DMS114 treated with DMSO at 0.1 percent for 48 hours (cell line): Measurements from ENCODE around the gene C10orf143.

Source experiments
- DNase-seq: peaks from one replicate; lab custom pipeline; 2025; ENCODE audit not compliant: unreplicated experiment; lab: John Stamatoyannopoulos, UW

C10orf143 gene

DNA sequence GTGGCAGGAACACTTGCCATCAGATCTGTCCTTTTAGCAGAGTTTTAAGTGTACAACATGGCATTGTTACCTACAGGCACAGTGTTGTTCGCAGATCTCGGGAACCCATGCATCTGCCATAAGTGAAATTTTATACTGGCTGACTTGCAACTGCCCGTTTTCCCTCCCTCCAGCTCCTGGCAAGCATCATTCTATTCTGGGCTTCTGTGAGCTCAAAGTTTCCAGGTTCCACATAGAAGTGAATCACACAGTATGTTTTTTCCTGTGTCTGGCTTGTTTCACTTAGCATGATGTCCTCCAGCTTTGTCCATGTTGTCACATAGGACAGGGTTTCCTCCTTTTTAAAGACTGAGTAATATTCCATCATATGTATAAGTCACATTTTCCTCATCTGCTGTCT lies 56.6 kb downstream of the C10orf143 start:
- no peak for DNase-seq

DNA sequence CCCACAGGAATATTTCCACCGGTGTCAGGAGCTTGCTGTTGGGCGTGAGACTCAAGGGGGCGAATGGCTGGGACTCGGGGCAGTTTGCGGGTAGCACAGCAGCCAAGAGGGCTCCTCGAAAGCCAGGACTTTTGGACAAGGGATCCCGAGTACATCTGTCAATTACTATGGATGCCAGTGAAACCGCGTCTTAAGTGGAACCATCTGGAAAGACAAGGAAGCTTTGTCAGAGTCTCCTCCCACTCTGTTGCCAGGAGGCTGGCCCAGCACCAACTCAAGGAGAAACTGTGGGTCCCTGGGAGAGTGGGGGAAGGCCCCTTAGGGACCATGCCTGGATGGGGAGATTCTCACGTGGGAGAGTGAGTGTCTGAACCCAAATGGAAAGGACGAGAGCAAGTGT lies 57.1 kb downstream of the C10orf143 start:
- DNase-seq: no peak

GRCh38 chr10:130052193-130052592 lies 58.4 kb downstream of the C10orf143 start:
- DNase-seq: no peak

DNA sequence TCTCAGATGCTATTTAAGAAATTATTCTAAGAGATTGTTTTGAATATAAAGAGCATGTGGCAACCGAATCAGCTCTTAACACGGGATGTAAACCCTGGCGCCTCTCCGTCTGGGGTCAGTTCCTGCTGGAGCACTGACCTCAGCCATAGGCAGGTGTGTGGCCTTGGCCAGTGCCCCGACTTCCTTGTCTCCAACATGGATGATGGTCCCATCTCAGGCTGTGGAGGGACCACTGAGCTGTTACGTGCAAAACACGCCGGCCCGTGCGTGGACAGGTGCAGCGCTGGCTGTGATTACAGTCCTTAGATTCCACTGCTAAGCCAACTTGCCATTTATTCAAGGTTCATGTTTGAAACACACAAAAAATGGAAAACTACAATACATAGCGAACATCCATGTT lies 59.9 kb downstream of the C10orf143 start:
- no peak for DNase-seq

GRCh38 chr10:130049987-130050386 lies 60.6 kb downstream of the C10orf143 start:
- no peak for DNase-seq

DNA sequence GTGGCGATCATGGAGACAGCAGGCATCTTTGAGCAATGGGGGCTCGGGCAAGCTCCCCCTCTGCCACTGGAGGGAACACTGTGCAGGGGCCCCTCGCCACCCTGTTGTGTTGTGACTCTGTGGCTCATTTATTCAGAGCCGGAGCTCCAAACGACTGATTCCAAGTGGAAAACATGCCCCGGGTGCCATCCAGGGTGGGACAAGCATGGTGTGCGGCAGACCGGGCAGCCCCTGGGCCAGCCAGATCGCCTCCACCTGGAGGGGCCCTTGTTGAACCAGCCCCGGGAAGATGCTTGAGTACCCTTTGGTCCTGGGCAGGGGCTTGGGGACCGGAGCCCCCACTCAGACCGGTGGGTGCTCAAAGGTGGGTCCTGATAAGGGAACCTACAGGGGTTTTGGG lies 61.4 kb downstream of the C10orf143 start:
- no peak for DNase-seq

- no peak for DNase-seq
Measured at GRCh38 chr10:130048081-130048480, 62.5 kb downstream of the C10orf143 start.

DNA sequence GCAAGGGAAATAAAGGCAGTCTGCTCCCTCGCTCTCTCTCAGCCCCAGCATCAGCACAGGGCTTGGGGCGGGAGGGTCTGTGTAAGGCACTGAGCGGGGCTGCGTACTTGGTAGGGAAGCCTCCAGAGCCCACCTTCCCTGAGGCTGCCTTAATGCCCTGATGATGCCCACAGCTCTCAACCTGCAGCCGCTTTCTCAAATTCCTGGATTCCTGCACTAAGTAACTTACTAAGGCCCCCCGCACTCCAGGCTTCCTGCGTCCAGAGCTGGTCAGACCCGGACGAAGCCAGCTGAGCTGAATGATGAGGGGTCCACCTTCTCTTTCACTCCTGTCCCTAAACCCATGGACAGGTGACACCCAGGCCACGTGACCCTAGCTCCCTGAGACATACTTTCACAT lies 63.3 kb downstream of the C10orf143 start:
- DNase-seq: no peak

- no peak for DNase-seq
Measured at GRCh38 chr10:130046591-130046990, 64.0 kb downstream of the C10orf143 start.

- DNase-seq: no peak
Measured at GRCh38 chr10:130045801-130046321, 64.8 kb downstream of the C10orf143 start.

GRCh38 chr10:130045091-130045652 lies 65.5 kb downstream of the C10orf143 start:
- DNase-seq: no peak

DNA sequence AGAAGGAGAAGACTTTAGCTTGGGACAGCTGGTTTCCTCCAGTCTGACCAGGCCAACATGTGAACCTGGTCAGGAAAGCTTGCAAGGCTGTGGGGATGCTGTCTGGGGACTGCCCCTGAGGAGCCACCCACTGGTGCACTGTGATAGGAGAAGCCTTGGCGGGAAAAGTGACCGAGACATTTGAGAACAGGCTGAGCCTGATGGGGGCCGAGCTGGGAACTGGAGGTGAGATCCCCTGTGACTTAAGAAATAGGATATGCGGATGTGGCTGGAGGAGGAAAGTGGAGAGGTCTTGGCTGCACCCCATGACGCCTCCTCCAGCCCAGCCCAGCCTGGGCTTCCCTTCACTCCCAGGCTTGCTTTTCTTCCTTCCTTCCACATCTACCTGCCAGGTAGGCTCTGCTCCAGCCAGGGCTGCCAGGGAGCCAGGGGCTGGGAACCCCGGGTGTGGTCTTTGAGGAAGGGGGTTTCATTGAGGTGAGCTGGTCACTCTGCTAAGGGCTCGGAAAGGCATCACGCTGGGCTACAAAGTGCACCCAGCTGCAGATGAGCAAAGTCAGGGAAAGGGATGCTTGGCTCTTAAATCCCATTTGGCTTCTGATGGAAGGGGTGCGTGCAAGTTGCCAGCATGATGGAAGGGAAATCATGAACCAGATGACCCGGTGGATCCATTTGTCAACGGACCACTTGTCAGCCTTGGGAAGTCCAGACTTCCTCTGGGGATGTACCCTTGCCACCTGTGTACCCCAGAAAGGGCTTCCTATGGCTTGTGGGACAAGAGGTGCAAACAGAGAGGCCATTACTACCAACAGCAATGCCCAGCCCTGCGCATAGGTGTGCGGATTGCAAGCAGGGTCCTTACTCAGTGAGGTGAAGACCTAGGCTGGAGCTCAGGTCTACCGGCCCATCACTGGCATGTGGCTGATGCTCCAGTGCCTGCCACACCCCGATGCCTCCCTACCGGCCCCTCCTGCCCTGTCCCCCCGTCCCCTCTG lies 66.3 kb downstream of the C10orf143 start:
- DNase-seq: no peak

DNA sequence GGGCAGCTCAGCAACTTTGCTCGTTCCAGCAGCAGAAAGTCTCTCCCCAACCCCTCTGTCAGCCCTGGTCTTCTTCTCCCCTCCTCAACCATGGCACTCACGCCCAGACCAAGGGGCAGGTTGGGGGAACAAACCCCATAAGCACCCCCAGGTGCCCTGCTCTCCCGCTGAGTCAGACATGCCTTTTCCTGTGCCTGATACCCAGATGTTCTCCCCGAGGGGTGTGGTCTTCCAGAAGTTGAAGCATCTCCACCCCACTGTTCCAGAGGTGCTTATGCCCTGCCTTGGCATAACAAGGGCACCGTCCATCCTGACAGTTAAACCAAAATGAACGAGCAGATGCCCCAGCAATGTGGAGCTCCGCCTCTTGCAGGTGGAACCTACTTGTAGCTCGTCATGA lies 67.1 kb downstream of the C10orf143 start:
- DNase-seq: no peak

DNA sequence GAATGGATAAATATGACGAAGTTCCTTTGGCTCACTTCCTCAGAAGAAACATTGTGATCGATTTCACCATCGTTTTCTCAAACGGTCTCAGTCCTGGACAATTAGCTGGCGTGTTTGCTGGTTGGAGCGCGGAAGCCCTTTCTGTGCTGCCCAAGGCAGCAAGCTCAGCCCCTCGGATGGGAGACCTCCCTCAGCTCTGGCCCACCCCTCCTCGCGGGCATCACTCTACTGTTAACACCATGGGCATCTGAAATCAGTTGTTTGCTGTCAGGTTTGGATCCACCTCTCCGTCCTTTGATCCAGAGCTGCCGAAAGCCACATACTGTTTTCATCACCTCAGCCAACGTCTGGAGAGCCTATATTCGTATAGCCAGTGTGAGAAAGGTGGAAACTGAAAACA lies 68.2 kb downstream of the C10orf143 start:
- DNase-seq: no peak

DNA sequence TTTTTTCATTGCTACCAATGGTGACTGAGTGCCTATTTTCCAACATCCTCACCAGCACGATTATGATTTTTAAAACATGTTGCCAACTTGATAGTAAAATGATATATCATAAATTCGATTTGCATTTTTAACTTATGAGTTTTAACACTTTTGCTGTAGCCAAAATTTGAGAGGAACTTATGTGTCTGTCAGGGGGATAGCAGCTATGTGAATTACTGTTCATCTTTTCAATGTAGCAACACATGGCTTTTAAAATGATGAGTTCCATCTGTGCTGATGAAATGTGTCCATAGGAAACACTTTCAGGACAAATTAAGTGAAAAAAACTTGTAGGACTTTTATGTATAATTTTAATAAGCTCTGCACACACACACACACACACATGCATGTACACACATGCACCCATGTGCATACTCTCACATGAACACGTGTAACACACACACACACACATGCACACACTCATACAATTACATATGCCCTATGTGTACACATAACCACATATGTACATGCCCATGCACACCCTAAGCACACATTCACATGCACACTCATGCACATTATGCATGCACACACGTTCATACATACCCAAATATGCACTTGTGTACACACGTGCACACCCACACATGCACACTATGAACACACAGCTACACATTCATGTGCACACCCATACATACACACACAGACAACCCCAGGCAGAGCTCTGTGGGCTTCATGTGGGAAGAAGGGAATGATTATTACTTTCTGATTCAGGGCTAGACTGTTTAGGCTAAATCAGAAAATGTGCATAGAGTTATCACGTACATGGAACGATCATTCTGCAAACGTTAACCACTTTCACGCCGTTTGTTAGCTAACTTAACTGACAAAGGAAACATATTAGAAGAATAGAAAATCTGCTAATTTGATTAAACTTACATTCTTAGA lies 68.9 kb downstream of the C10orf143 start:
- DNase-seq: no peak

- no peak for DNase-seq
Measured at GRCh38 chr10:130040817-130041330, 69.8 kb downstream of the C10orf143 start.

GRCh38 chr10:130040351-130040750 lies 70.3 kb downstream of the C10orf143 start:
- no peak for DNase-seq

DNA sequence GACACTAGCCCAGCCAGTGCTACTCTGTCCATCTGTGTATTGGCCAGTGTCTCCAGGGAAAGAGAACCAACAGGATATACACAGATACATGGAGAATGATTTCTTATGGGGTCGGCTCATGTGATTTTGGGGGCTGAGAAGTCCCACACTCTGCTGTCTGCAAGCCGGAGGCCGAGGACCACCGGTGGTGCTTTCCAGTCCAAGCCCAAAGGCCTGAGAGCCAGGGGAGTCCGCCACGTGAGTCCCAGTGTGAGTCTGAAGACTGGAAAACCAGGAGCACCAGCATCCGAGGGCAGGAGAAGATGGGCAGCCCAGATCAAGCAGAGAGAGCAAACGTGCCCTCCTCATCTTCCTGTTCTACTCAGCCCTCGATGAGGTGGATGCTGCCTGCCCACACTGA lies 71.5 kb downstream of the C10orf143 start:
- DNase-seq: no peak

DNA sequence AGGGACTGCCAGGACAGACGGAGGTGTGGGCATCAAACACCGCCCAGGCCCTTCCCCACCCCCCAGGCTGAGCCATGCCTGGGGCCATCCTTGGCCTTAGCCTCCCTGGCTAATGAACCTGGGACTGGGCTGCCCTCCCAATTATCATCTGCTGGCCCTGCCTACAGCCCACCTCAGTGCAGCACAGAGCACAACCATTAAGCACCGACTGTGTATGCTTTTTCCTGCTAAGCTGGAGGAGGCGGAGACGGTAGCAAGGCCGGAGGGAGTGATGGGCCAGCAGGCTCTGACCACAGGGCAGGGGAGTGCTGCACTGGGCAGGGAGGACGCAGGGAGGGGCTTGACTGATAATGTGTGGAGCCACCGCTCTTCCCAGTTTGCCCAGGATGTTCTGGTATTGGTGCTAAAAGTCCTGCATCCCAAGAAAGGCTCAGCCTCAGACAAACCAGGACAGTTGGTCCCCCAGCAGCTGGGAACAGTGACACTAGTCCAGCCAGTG lies 72.0 kb downstream of the C10orf143 start:
- DNase-seq: no peak

DNA sequence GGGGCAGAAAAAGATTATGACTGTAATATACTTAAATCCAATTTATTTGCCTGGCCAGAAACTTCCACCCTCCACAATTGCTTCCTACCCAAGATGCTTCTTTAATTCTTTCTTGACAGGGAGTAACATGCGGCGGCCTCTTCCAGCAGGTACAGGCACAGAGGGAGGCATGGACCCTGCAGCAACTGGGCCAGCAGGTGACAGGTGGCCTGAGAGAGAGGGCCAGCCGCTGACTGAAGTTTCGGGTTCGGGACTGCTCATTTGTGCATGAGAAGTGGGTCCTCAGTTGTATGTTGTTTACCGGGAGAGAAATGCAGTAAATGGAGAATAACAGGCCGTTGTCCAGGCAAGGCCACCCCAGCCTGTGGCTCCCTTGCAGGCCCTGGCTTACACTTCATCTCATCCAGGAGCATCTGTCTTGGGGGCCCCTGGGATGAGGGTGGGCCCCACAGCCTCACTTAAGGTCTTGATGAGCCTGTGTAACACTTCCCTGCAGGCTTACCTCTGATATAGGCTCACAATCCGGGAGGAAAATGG lies 72.5 kb downstream of the C10orf143 start:
- no peak for DNase-seq
